Adrenal gland (tissue), 5 donors: Measurements from ENCODE around the gene AGBL1.

Source experiments
- CTCF ChIP-seq, 6 experiments: fragments of 450-650 bp in 4 of 6; fragments of 200-600 bp in 2 of 6; sonication (generic) in 1 of 6; IDR thresholded peaks; 1 replicate in 5 of 6; 2 replicates in 1 of 6; pipeline versions ENCODE4 v1.5.1 to v1.8.0; 2016 to 2021; ENCODE audit warnings: antibody characterized with exemption in 6 of 6, mild to moderate bottlenecking in 2 of 6, moderate library complexity in 1 of 6
- POLR2A ChIP-seq, 2 donors: fragments of 450-650 bp; IDR thresholded peaks; one replicate each; pipeline ENCODE4 v1.6.1; 2017; ENCODE audit warnings: antibody characterized with exemption in 2 of 2, mild to moderate bottlenecking in 2 of 2, moderate library complexity in 1 of 2
- donor health status: DM: no; HTN: no; CAD: no.

- TF ChIP-seq CTCF (IDR thresholded peaks at IDR 0.05) (no peak), POLR2A (IDR thresholded peaks at IDR 0.05) (no peak)
Measured at GRCh38 chr15:86759800-86760523, 680.3 kb downstream of the AGBL1 start.
